ENCODE results near the gene NEB.

NEB gene

DNA sequence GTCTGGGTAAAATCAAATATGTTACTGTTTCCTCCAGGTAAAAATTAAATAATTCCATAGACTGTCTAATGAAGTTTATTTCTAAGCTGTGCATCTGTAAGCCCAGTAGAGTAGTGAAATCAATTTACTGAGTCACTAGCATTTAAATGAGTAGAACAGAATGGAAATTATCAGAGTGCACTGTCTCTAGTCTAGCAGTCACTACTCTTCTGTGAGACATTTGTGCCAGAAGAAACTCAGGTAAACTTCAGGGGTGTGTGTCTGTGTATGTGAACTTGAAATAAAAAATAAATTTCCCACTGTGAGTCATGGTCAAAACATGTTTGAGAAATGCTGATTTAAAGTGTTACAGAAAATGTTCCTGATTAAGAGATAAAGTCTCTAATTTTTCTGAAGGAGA is 178.2 kb downstream of the NEB start:
- Histone ChIP-seq H3K79me1 (replicated peaks; ENCODE audit: low read length, poor library complexity, severe bottlenecking) (no peaks in the 10 kb centered on the region), H3K4me3 (ENCODE audit: insufficient read depth in 1 of 2, low read depth in 1 of 2, low read length in 2 of 2) (no peak overlapping the region), H2BK120ac (ENCODE audit: low read depth, low read length) (no peak overlapping the region), H3K14ac (ENCODE audit: low read length in 2 of 2) (no peak overlapping the region), H3K18ac (ENCODE audit: low read depth in 1 of 2, low read length in 2 of 2) (no peak overlapping the region), H2BK15ac (ENCODE audit: low read depth, poor library complexity, severe bottlenecking) (no peak overlapping the region), H3K4me2 (ENCODE audit: low read length, poor library complexity, severe bottlenecking) (no peak overlapping the region), H2AFZ (ENCODE audit: low read depth, low read length) (no peak overlapping the region), H4K8ac (ENCODE audit: low read length) (no peak overlapping the region), H3K4ac (ENCODE audit: low read depth in 1 of 2, low read length in 2 of 2) (no peak overlapping the region), H2BK5ac (ENCODE audit: low read depth, low read length, poor library complexity, severe bottlenecking) (no peak overlapping the region), H3K9me3 (ENCODE audit: control insufficient read depth, low read length) (no peaks in the 10 kb centered on the region), H2AK5ac (ENCODE audit: low read length, severe bottlenecking) (no peak overlapping the region), H4K91ac (ENCODE audit: low read length) (no peak overlapping the region), H3K23ac (ENCODE audit: low read length in 2 of 2) (no peak overlapping the region), H3K4me1 (ENCODE audit: control insufficient read depth, insufficient read depth, low read depth, low read length) (no peaks in the 10 kb centered on the region), H3K9ac (ENCODE audit: low read length) (no peak overlapping the region), H2BK12ac (ENCODE audit: low read length in 2 of 2) (no peak overlapping the region), H3K27me3 (ENCODE audit: control insufficient read depth in 1 of 2, insufficient read depth in 1 of 2, low read length in 2 of 2) (no peaks in the 10 kb centered on the region), H3K27ac (ENCODE audit: low read length, poor library complexity, severe bottlenecking) (no peak overlapping the region), H3K36me3 (ENCODE audit: control insufficient read depth in 1 of 2, insufficient read depth in 2 of 2, low read depth in 1 of 2, low read length in 2 of 2) (no peaks in the 10 kb centered on the region)
- DNase-seq: no peak

- H3K36me3 ChIP-seq (ENCODE audit: control insufficient read depth in 1 of 2, insufficient read depth in 2 of 2, low read depth in 1 of 2, low read length in 2 of 2): no peaks in the 10 kb centered on the region
- H4K8ac ChIP-seq (ENCODE audit: low read length): no peak overlapping the region
- no peak overlapping the region for H3K18ac ChIP-seq (ENCODE audit: low read depth in 1 of 2, low read length in 2 of 2)
- no peak overlapping the region for H3K9ac ChIP-seq (ENCODE audit: low read length)
- H3K27me3 ChIP-seq (ENCODE audit: control insufficient read depth in 1 of 2, insufficient read depth in 1 of 2, low read length in 2 of 2): no peaks in the 10 kb centered on the region
- H2BK12ac ChIP-seq (ENCODE audit: low read length in 2 of 2): no peak overlapping the region
- no peak overlapping the region for H2BK15ac ChIP-seq (ENCODE audit: low read depth, poor library complexity, severe bottlenecking)
- DNase-seq: no peak
- H3K4me3 ChIP-seq (ENCODE audit: insufficient read depth in 1 of 2, low read depth in 1 of 2, low read length in 2 of 2): no peak overlapping the region
- H2BK120ac ChIP-seq (ENCODE audit: low read depth, low read length): no peak overlapping the region
- no peak overlapping the region for H4K91ac ChIP-seq (ENCODE audit: low read length)
- no peak overlapping the region for H2AK5ac ChIP-seq (ENCODE audit: low read length, severe bottlenecking)
- 76% methylated on average over 5 of the region's 5 CpGs for whole genome bisulfite sequencing
- no peak overlapping the region for H3K4me2 ChIP-seq (ENCODE audit: low read length, poor library complexity, severe bottlenecking)
- H2AFZ ChIP-seq (ENCODE audit: low read depth, low read length): no peak overlapping the region
- H3K79me1 ChIP-seq (replicated peaks; ENCODE audit: low read length, poor library complexity, severe bottlenecking): no peaks in the 10 kb centered on the region
- no peak overlapping the region for H3K14ac ChIP-seq (ENCODE audit: low read length in 2 of 2)
- no peak overlapping the region for H3K23ac ChIP-seq (ENCODE audit: low read length in 2 of 2)
- no peak overlapping the region for H2BK5ac ChIP-seq (ENCODE audit: low read depth, low read length, poor library complexity, severe bottlenecking)
- no peaks in the 10 kb centered on the region for H3K9me3 ChIP-seq (ENCODE audit: control insufficient read depth, low read length)
- no peak overlapping the region for H3K4ac ChIP-seq (ENCODE audit: low read depth in 1 of 2, low read length in 2 of 2)
- no peaks in the 10 kb centered on the region for H3K4me1 ChIP-seq (ENCODE audit: control insufficient read depth, insufficient read depth, low read depth, low read length)
- H3K27ac ChIP-seq (ENCODE audit: low read length, poor library complexity, severe bottlenecking): no peak overlapping the region
Measured at GRCh38 chr2:151552287-151552686, 182.0 kb downstream of the NEB start.

DNA sequence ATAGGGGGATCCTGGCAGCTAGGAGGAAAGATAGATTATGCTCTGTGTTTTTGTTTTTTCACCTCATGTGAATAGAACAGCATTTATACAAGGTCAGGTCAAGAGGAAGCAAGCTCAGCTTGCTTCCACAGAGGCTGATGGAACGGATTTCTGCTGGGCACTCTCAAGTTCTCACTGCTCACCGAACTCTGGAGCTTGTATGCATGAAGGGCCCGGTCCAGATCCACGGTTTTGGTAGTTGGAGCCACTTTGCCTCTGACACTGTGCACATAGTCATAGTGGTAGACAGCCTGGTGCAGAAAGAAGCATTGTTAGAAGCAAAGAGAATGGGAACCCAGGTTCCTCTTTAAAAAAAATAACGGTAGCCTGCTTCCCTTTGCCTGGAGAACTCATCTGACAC is 182.7 kb downstream of the NEB start:
- Histone ChIP-seq H3K4me1 (ENCODE audit: control insufficient read depth, insufficient read depth, low read depth, low read length) (no peaks in the 10 kb centered on the region), H3K4me3 (ENCODE audit: insufficient read depth in 1 of 2, low read depth in 1 of 2, low read length in 2 of 2) (no peak overlapping the region)

GRCh38 chr2:151549191-151549590 is 185.1 kb downstream of the NEB start:
- H2AFZ ChIP-seq (ENCODE audit: low read depth, low read length): no peak overlapping the region
- H3K4me2 ChIP-seq (ENCODE audit: low read length, poor library complexity, severe bottlenecking): no peak overlapping the region
- H3K79me1 ChIP-seq (replicated peaks; ENCODE audit: low read length, poor library complexity, severe bottlenecking): no peaks in the 10 kb centered on the region
- H2AK5ac ChIP-seq (ENCODE audit: low read length, severe bottlenecking): no peak overlapping the region
- no peaks in the 10 kb centered on the region for H3K9me3 ChIP-seq (ENCODE audit: control insufficient read depth, low read length)
- H3K4me1 ChIP-seq (ENCODE audit: control insufficient read depth, insufficient read depth, low read depth, low read length): peaks cover 2% of the 10 kb centered on the region
- no peaks in the 10 kb centered on the region for H3K36me3 ChIP-seq (ENCODE audit: control insufficient read depth in 1 of 2, insufficient read depth in 2 of 2, low read depth in 1 of 2, low read length in 2 of 2)
- H3K14ac ChIP-seq (ENCODE audit: low read length in 2 of 2): no peak overlapping the region
- no peak overlapping the region for H2BK5ac ChIP-seq (ENCODE audit: low read depth, low read length, poor library complexity, severe bottlenecking)
- H4K8ac ChIP-seq (ENCODE audit: low read length): no peak overlapping the region
- H3K23ac ChIP-seq (ENCODE audit: low read length in 2 of 2): no peak overlapping the region
- H2BK120ac ChIP-seq (ENCODE audit: low read depth, low read length): no peak overlapping the region
- no peak overlapping the region for H3K4me3 ChIP-seq (ENCODE audit: insufficient read depth in 1 of 2, low read depth in 1 of 2, low read length in 2 of 2)
- no peak overlapping the region for H3K4ac ChIP-seq (ENCODE audit: low read depth in 1 of 2, low read length in 2 of 2)
- no peak overlapping the region for H4K91ac ChIP-seq (ENCODE audit: low read length)
- H2BK12ac ChIP-seq (ENCODE audit: low read length in 2 of 2): no peak overlapping the region
- H3K9ac ChIP-seq (ENCODE audit: low read length): no peak overlapping the region
- no peak overlapping the region for H2BK15ac ChIP-seq (ENCODE audit: low read depth, poor library complexity, severe bottlenecking)
- no peak overlapping the region for H3K27ac ChIP-seq (ENCODE audit: low read length, poor library complexity, severe bottlenecking)
- no peak for DNase-seq
- no peak overlapping the region for H3K18ac ChIP-seq (ENCODE audit: low read depth in 1 of 2, low read length in 2 of 2)
- 88% methylated on average over 2 of the region's 2 CpGs for WGBS
- H3K27me3 ChIP-seq (ENCODE audit: control insufficient read depth in 1 of 2, insufficient read depth in 1 of 2, low read length in 2 of 2): no peaks in the 10 kb centered on the region

More for the DNA sequence above, 182.7 kb downstream of the NEB start:
- no peak overlapping the region for H4K91ac ChIP-seq (ENCODE audit: low read length)
- 76% methylated on average over 5 of the region's 5 CpGs for WGBS
- H2BK12ac ChIP-seq (ENCODE audit: low read length in 2 of 2): no peak overlapping the region
- H2BK15ac ChIP-seq (ENCODE audit: low read depth, poor library complexity, severe bottlenecking): no peak overlapping the region
- H2AFZ ChIP-seq (ENCODE audit: low read depth, low read length): no peak overlapping the region
- H3K23ac ChIP-seq (ENCODE audit: low read length in 2 of 2): no peak overlapping the region
- no peak overlapping the region for H2BK120ac ChIP-seq (ENCODE audit: low read depth, low read length)
- no peaks in the 10 kb centered on the region for H3K36me3 ChIP-seq (ENCODE audit: control insufficient read depth in 1 of 2, insufficient read depth in 2 of 2, low read depth in 1 of 2, low read length in 2 of 2)
- no peak overlapping the region for H3K18ac ChIP-seq (ENCODE audit: low read depth in 1 of 2, low read length in 2 of 2)
- H3K4me2 ChIP-seq (ENCODE audit: low read length, poor library complexity, severe bottlenecking): no peak overlapping the region
- no peak overlapping the region for H2BK5ac ChIP-seq (ENCODE audit: low read depth, low read length, poor library complexity, severe bottlenecking)
- H3K27ac ChIP-seq (ENCODE audit: low read length, poor library complexity, severe bottlenecking): no peak overlapping the region
- no peaks in the 10 kb centered on the region for H3K9me3 ChIP-seq (ENCODE audit: control insufficient read depth, low read length)
- H3K9ac ChIP-seq (ENCODE audit: low read length): no peak overlapping the region
- DNase-seq: no peak
- no peak overlapping the region for H3K14ac ChIP-seq (ENCODE audit: low read length in 2 of 2)
- no peak overlapping the region for H2AK5ac ChIP-seq (ENCODE audit: low read length, severe bottlenecking)
- H3K79me1 ChIP-seq (replicated peaks; ENCODE audit: low read length, poor library complexity, severe bottlenecking): no peaks in the 10 kb centered on the region
- H4K8ac ChIP-seq (ENCODE audit: low read length): no peak overlapping the region
- H3K27me3 ChIP-seq (ENCODE audit: control insufficient read depth in 1 of 2, insufficient read depth in 1 of 2, low read length in 2 of 2): no peaks in the 10 kb centered on the region
- H3K4ac ChIP-seq (ENCODE audit: low read depth in 1 of 2, low read length in 2 of 2): no peak overlapping the region

Measured in mesenchymal stem cell (in vitro differentiated cells and primary cell).